Measurements from ENCODE around the gene FGF12. TPM values are rescaled to one million over a fixed set of nuclear protein-coding genes. Genes with fewer than 3 reads are reported as not detected.

The FGF12 gene
- total RNA-seq, 1 donor from 2014 or later, result 450 TPM

GRCh38 chr3:192128060-192128459 lies 599.3 kb downstream of the FGF12 start:
- DNase-seq (no peak), ATAC-seq (no peak)
- intact Hi-C loops (cut with micrococcal nuclease), result no loop called here

GRCh38 chr3:192122832-192123594 lies 604.3 kb downstream of the FGF12 start:
- ATAC-seq (peak; percentile 25), DNase-seq (no peak)
- intact Hi-C loops (cut with micrococcal nuclease), result no loop called here

- intact Hi-C loops (cut with micrococcal nuclease), result no loop called here
- ATAC-seq (peak; percentile 43), DNase-seq (no peak)
These were observed 605.4 kb downstream of the FGF12 start for GRCh38 chr3:192121923-192122322.

GRCh38 chr3:192108820-192109219 lies 618.5 kb downstream of the FGF12 start:
- DNase-seq, result no peak
- ATAC-seq, result no peak
- intact Hi-C loops (cut with micrococcal nuclease), result no loop called here

- no peak for DNase-seq
- intact Hi-C loops (cut with micrococcal nuclease), result no loop called here
- no peak for ATAC-seq
These were observed 620.8 kb downstream of the FGF12 start for GRCh38 chr3:192106543-192106942.

GRCh38 chr3:192092388-192093005 lies 634.8 kb downstream of the FGF12 start:
- intact Hi-C loops (cut with micrococcal nuclease), result no loop called here
- DNase-seq, result no peak
- ATAC-seq, result no peak

GRCh38 chr3:192091831-192092230 lies 635.5 kb downstream of the FGF12 start:
- intact Hi-C loops (cut with micrococcal nuclease), result no loop called here
- DNase-seq, result no peak

GRCh38 chr3:192090586-192090985 lies 636.8 kb downstream of the FGF12 start:
- intact Hi-C loops (cut with micrococcal nuclease), result no loop called here
- no peak for ATAC-seq
- DNase-seq, result no peak

More at GRCh38 chr3:192091831-192092230, 635.5 kb downstream of the FGF12 start:
- no peak for ATAC-seq

Other genes starting within 250 kb of the FGF12 start
- 1.8 TPM for gene MB21D2, start 190.3 kb upstream of the FGF12 start, total RNA-seq

Data from left ventricle myocardium superior (tissue), 1 donor.